Ishikawa (cell line): ENCODE measurements around the gene DMRTB1.

Source experiments
- CEBPB ChIP-seq: IDR thresholded peaks from 2 replicates; pipeline ENCODE4 v1.6.1; 2012
- CREB1 ChIP-seq: IDR thresholded peaks from 2 replicates; pipeline ENCODE4 v1.6.1; 2012; ENCODE audit warnings: low read depth
- EGR1 ChIP-seq: IDR thresholded peaks from 2 replicates; pipeline ENCODE4 v1.6.1; 2012
- EP300 ChIP-seq: IDR thresholded peaks from 2 replicates; pipeline ENCODE4 v1.6.1; 2012; ENCODE audit warnings: borderline replicate concordance
- FOXM1 ChIP-seq: IDR thresholded peaks from 2 replicates; pipeline ENCODE4 v1.6.1; 2012; ENCODE audit warnings: low read depth, borderline replicate concordance
- NFIC ChIP-seq: IDR thresholded peaks from 2 replicates; pipeline ENCODE4 v1.6.1; 2012
- RAD21 ChIP-seq: IDR thresholded peaks from 2 replicates; pipeline ENCODE4 v1.6.1; 2012; ENCODE audit warnings: low read depth
- TAF1 ChIP-seq: IDR thresholded peaks from 2 replicates; pipeline ENCODE4 v1.6.1; 2012; ENCODE audit warnings: low read depth, mild to moderate bottlenecking
- TCF12 ChIP-seq: IDR thresholded peaks from 2 replicates; pipeline ENCODE4 v1.6.1; 2012; ENCODE audit warnings: low read depth
- TEAD4 ChIP-seq: IDR thresholded peaks from 2 replicates; pipeline ENCODE4 v1.6.1; 2012
- USF1 ChIP-seq: IDR thresholded peaks from 2 replicates; pipeline ENCODE4 v1.6.1; 2012
- YY1 ChIP-seq: IDR thresholded peaks from 2 replicates; pipeline ENCODE4 v1.6.1; 2012; ENCODE audit warnings: low read depth
- ZBTB7A ChIP-seq: IDR thresholded peaks from 2 replicates; pipeline ENCODE4 v1.6.1; 2012; ENCODE audit warnings: low read depth
- TF ChIP-seq, protein P1 (sequence below): IDR thresholded peaks from 2 replicates; pipeline ENCODE4 v1.6.1; 2012

DNA sequence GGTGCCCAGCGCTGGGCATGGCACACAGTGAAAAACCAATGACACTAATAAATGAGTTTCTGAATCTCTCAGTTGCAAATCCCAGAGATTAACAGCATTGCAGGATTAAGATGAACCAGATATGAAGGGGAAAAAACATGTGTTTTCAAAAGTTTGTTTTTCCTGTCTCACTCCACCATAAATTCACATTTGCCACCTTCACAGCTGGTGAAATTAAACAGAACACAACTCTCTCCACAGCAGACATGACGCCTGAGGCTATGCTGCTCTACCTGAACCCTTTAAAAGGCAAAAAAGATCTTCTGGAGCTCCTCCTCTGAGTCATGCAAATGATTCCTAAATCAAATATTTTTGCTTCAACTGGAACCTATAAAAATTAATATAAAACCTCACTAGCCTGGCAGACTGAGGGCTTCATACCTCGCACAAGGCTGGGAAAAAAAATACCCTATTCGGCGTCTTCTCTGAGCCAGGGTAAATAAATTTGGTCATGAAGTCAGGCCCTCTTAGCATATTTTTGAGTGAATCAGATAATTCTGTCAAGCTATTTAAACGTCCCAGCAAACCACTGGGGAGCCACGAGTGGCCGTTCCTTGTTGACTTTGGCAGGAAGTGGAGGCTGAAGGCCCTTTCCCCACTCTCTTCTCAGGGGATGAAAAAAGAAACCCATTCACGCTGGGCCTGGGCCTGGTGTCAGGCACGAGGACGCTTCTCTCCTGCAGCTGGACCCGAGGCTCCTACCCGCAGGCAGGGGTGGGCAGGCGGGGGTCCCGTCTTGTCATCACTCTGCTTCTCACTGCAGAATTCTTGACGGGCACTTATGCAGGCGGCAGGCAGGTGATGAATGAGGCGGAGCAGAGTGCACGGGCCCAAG lies 53.0 kb downstream of the DMRTB1 start:
- TF ChIP-seq EGR1 (no peak), USF1 (no peak), NFIC (no peak), CEBPB (no peak), RAD21 (no peak), FOXM1 (no peak), EP300 (no peak), YY1 (no peak), ZBTB7A (no peak), CREB1 (no peak), TAF1 (no peak), TEAD4 (no peak), TCF12 (no peak)
- TF ChIP-seq, protein P1, sequence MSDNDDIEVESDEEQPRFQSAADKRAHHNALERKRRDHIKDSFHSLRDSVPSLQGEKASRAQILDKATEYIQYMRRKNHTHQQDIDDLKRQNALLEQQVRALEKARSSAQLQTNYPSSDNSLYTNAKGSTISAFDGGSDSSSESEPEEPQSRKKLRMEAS = no peak
